A673 (cell line): ENCODE data around the gene PRUNE2. TPM values are rescaled to one million over a fixed set of nuclear protein-coding genes. Genes with fewer than 3 reads are reported as not detected.

ENCODE experiments used
- BruUV-seq: library from RNA; stranded (reverse); fragments of 400-500 nt; replicated peaks from 2 replicates; lab custom pipeline; 2021; lab: Mats Ljungman, UMichigan
- CTCF ChIA-PET: fragments of 300-600 bp; sonication (Branson Sonifier 250); formaldehyde crosslinking; loops from one replicate; lab custom pipeline; 2022; ENCODE audit warnings: antibody characterized with exemption; lab: Charles Lee
- POLR2A ChIA-PET: fragments of 300-600 bp; sonication (Branson Sonifier 250); formaldehyde crosslinking; loops from one replicate; lab custom pipeline; 2022; ENCODE audit warnings: antibody characterized with exemption; ENCODE audit not compliant: low non-redundant PET; lab: Charles Lee
- DNase-seq: peaks from one replicate; pipeline ENCODE4 v3.0.0-alpha.2; 2015; ENCODE audit warnings: low spot score
- H3K27ac ChIP-seq: fragments of 200-600 bp; sonication (generic); 2 replicates; pipeline ENCODE4 v1.5.1; 2016; ENCODE audit warnings: mixed run types, low read depth, mild to moderate bottlenecking, mixed read lengths, antibody characterized with exemption, low read length; ENCODE audit not compliant: poor library complexity, severe bottlenecking
- H3K27me3 ChIP-seq: fragments of 200-600 bp; sonication (generic); replicated peaks from 2 replicates; pipeline ENCODE4 v1.6.1; 2017; ENCODE audit warnings: mixed run types, low read depth, mild to moderate bottlenecking, mixed read lengths, antibody characterized with exemption, low read length; ENCODE audit not compliant: insufficient read depth, poor library complexity
- H3K36me3 ChIP-seq: fragments of 200-600 bp; sonication (generic); 2 replicates; pipeline ENCODE4 v1.6.1; 2016; ENCODE audit warnings: mixed run types, mild to moderate bottlenecking, mixed read lengths, antibody characterized with exemption, low read length; ENCODE audit not compliant: insufficient read depth, poor library complexity, severe bottlenecking
- H3K4me1 ChIP-seq: fragments of 200-600 bp; sonication (generic); 2 replicates; pipeline ENCODE4 v1.6.1; 2017; ENCODE audit warnings: mixed run types, mild to moderate bottlenecking, mixed read lengths, antibody characterized with exemption, low read length; ENCODE audit not compliant: insufficient read depth, poor library complexity, severe bottlenecking
- H3K4me3 ChIP-seq: fragments of 200-600 bp; sonication (generic); 2 replicates; pipeline ENCODE4 v1.5.1; 2016; ENCODE audit warnings: low read depth, mixed run types, mild to moderate bottlenecking, mixed read lengths, low read length; ENCODE audit not compliant: poor library complexity, severe bottlenecking
- H3K9me3 ChIP-seq: fragments of 200-600 bp; sonication (generic); 2 replicates; pipeline ENCODE4 v1.6.1; 2016; ENCODE audit warnings: mixed run types, low read depth, mild to moderate bottlenecking, mixed read lengths, antibody characterized with exemption, low read length; ENCODE audit not compliant: poor library complexity, severe bottlenecking
- CTCF ChIP-seq: fragments of 300-800, 200-600 bp; sonication (generic); conservative IDR thresholded peaks from 2 replicates; pipeline ENCODE4 v1.5.1; 2017; ENCODE audit warnings: low read depth, mild to moderate bottlenecking, antibody characterized with exemption, low read length, moderate library complexity, mixed read lengths
- EZH2 ChIP-seq: fragments of 200-600 bp; sonication (generic); IDR thresholded peaks from 2 replicates; pipeline ENCODE4 v1.6.1; 2017; ENCODE audit warnings: borderline replicate concordance, low read depth, mild to moderate bottlenecking, mixed read lengths, antibody characterized with exemption, low read length; ENCODE audit not compliant: poor library complexity, severe bottlenecking
- intact Hi-C: fragments of 100-400 bp; cut with micrococcal nuclease; formaldehyde crosslinking; loops from one replicate; pipeline ENCODE4 v1.10.0; 2022; ENCODE audit not compliant: unreplicated experiment
- total RNA-seq: library from RNA; stranded (reverse); gene quantifications from 2 replicates; pipeline ENCODE4 v1.2.3, GENCODE V29; 2021

Gene PRUNE2
- total RNA-seq, 1 experiment from 2014 or later: not detected

GRCh38 chr9:76561900-76562299, 344.0 kb downstream of the PRUNE2 start:
- no TSS peak for BruUV-seq
- intact Hi-C loops: no loop called here
- ChIA-PET POLR2A (interaction anchor here (0.7 kb wide), 1 partner anchor 163 kb away, joined by 3 read pairs; no protein-coding TSS in a partner anchor), CTCF (no interaction called here)
- no peaks in the 10 kb centered on the region for H3K9me3 ChIP-seq
- H3K27ac ChIP-seq: no peak overlapping the region
- no peak overlapping the region for H3K4me3 ChIP-seq
- DNase-seq: no peak
- TF ChIP-seq CTCF (no peak), EZH2 (no peak)
- no peaks in the 10 kb centered on the region for H3K36me3 ChIP-seq
- H3K27me3 ChIP-seq: peaks cover 30% of the 10 kb centered on the region
- no peaks in the 10 kb centered on the region for H3K4me1 ChIP-seq

Other genes starting within 250 kb of the PRUNE2 start
- gene PCA3, start 141.7 kb downstream of the PRUNE2 start, total RNA-seq: not detected in 2 replicates
- not detected in 2 replicates for gene FOXB2, start 113.5 kb upstream of the PRUNE2 start, total RNA-seq